ENCODE data around the gene C10orf120.

C10orf120 gene

DNA sequence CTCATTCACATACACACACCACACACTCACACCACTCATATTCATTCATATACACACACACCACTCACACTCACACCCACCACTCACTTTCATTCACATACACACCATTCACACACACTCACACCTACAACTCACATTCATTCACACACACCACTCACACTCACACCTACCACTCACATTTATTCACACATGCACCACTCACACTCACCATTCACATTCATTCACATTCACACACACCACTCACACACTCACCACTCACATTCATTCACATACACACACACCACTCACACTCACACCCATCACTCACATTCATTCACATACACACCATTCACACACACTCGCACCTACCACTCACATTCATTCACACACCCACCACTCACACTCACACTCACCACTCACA, 25.4 kb upstream of the C10orf120 start:
- ChIA-PET CTCF (no interaction called here), POLR2A (ENCODE audit: low non-redundant PET) (no interaction called here)
- no peak for DNase-seq (ENCODE audit: low spot score)

DNA sequence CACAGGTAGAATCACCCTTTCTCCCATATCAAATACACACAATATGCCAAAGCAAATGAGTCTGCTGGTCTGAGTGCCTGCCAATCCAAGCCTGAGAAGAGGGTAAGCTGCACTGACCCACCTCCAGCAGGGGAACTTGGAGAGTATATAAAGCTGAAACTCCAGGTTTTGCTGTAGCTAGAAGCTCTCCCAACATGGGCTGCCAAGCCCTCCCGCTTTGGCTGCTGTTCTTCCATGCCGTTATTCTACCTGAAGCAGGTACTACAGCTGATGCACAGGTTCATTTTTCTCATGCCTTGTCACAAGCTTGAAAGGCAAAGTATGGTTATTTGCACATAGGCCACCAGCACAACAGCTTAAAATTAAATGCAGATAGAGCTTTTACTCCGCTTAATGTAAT, 21.5 kb upstream of the C10orf120 start:
- TF ChIP-seq CTCF (conservative IDR thresholded peaks at IDR 0.05; ENCODE audit: low read depth): no peak
- CTCF ChIA-PET: no interaction called here
- H3K27ac ChIP-seq: no peak overlapping the region
- no peak for DNase-seq (ENCODE audit: low spot score)
- POLR2A ChIA-PET (ENCODE audit: low non-redundant PET): no interaction called here

More for the DNA sequence above, 25.4 kb upstream of the C10orf120 start:
- no peak overlapping the region for H3K27ac ChIP-seq
- no peak for TF ChIP-seq CTCF (conservative IDR thresholded peaks at IDR 0.05; ENCODE audit: low read depth)

- DNase-seq (ENCODE audit: low spot score): no peak
- TF ChIP-seq CTCF (conservative IDR thresholded peaks at IDR 0.05; ENCODE audit: low read depth): no peak
- CTCF ChIA-PET: no interaction called here
- POLR2A ChIA-PET (ENCODE audit: low non-redundant PET): no interaction called here
- no peak overlapping the region for H3K27ac ChIP-seq
Measured at GRCh38 chr10:122716025-122716424, 16.4 kb upstream of the C10orf120 start.

DNA sequence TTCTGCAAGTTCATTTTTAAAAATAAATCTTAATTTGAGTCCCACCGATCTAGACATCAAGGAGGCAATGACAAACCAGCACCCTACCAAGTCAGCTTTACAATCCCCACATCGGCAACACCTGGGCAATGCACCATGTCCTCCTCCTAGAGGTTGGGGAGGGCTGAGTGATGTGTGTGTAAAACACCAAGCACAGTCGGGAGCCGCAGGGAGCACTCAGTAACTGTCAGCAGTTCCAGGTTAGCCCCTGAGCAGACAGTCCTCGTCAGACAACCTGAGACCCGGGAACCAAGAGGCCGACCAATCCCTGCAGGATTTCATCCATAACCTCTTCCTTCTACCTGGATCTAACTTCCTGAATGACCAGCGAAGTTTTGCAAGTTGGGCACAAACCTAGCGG, 15.9 kb upstream of the C10orf120 start:
- TF ChIP-seq CTCF (conservative IDR thresholded peaks at IDR 0.05; ENCODE audit: low read depth): no peak
- ChIA-PET POLR2A (ENCODE audit: low non-redundant PET) (no interaction called here), CTCF (interaction anchor here (0.7 kb wide), 1 partner anchor 1328 kb away, joined by 4 read pairs; no protein-coding TSS in a partner anchor)
- no peak overlapping the region for H3K27ac ChIP-seq
- DNase-seq (ENCODE audit: low spot score): no peak

GRCh38 chr10:122713091-122713885, 13.6 kb upstream of the C10orf120 start:
- POLR2A ChIA-PET (ENCODE audit: low non-redundant PET): no interaction called here
- DNase-seq (ENCODE audit: low spot score): no peak

GRCh38 chr10:122710576-122710975, 10.9 kb upstream of the C10orf120 start:
- H3K27ac ChIP-seq: no peak overlapping the region
- no peak for DNase-seq (ENCODE audit: low spot score)
- POLR2A ChIA-PET (ENCODE audit: low non-redundant PET): no interaction called here
- TF ChIP-seq CTCF (conservative IDR thresholded peaks at IDR 0.05; ENCODE audit: low read depth): no peak
- CTCF ChIA-PET: no interaction called here

More at GRCh38 chr10:122713091-122713885, 13.6 kb upstream of the C10orf120 start:
- H3K27ac ChIP-seq: no peak overlapping the region
- TF ChIP-seq CTCF (conservative IDR thresholded peaks at IDR 0.05; ENCODE audit: low read depth): no peak
- CTCF ChIA-PET: interaction anchor here (0.9 kb wide), 1 partner anchor 10 kb away, joined by 3 read pairs; no protein-coding TSS in a partner anchor

Measured in RWPE1 (cell line).